Adrenal gland (tissue), 12 donors: ENCODE data around the gene MAD1L1. TPM values are rescaled to one million over a fixed set of nuclear protein-coding genes. Genes with fewer than 3 reads are reported as not detected.
A peak's percentile ranks its signal among the peaks of the same experiment; 100 is the strongest.

Experiments used
- DNase-seq, 7 donors: peaks; one replicate each; pipeline ENCODE4 v3.0.0-alpha.2; 2019 to 2020
- H3K27ac ChIP-seq, 5 donors: fragments of 200-600 bp; sonication (generic) in 4 of 5; 1 replicate in 3 of 5; 2 replicates in 2 of 5; pipeline versions ENCODE4 v1.5.1 to v1.8.0; 2016 to 2020; ENCODE audit warnings: mild to moderate bottlenecking in 1 of 5
- H3K27me3 ChIP-seq: fragments of 200-600 bp; 2 replicates; pipeline ENCODE4 v1.8.0; 2021
- H3K36me3 ChIP-seq, 2 donors: fragments of 200-600 bp; replicated peaks in 1 of 2; 1 replicate in 1 of 2; 2 replicates in 1 of 2; pipeline versions ENCODE4 v1.5.1 to v1.8.0; 2018 to 2022
- H3K4me1 ChIP-seq, 2 donors: fragments of 200-600 bp; replicated peaks in 1 of 2; 1 replicate in 1 of 2; 2 replicates in 1 of 2; pipeline versions ENCODE4 v1.5.1 to v1.8.0; 2018 to 2021
- H3K4me3 ChIP-seq, 4 donors: fragments of 200-600 bp; sonication (generic) in 3 of 4; one replicate each; pipeline ENCODE4 v1.5.1; 2016 to 2018
- H3K9me3 ChIP-seq, 3 donors: fragments of 200-600 bp; sonication (generic) in 1 of 3; replicated peaks in 1 of 3; 1 replicate in 2 of 3; 2 replicates in 1 of 3; pipeline versions ENCODE4 v1.5.1 to v1.8.0; 2016 to 2021
- CTCF ChIP-seq, 6 experiments: fragments of 450-650 bp in 4 of 6; fragments of 200-600 bp in 2 of 6; sonication (generic) in 1 of 6; IDR thresholded peaks; 1 replicate in 5 of 6; 2 replicates in 1 of 6; pipeline versions ENCODE4 v1.5.1 to v1.8.0; 2016 to 2021; ENCODE audit warnings: antibody characterized with exemption in 6 of 6, mild to moderate bottlenecking in 2 of 6, moderate library complexity in 1 of 6
- POLR2A ChIP-seq, 2 donors: fragments of 450-650 bp; IDR thresholded peaks; one replicate each; pipeline ENCODE4 v1.6.1; 2017; ENCODE audit warnings: antibody characterized with exemption in 2 of 2, mild to moderate bottlenecking in 2 of 2, moderate library complexity in 1 of 2
- WGBS, 4 donors: extraction: QIAGEN DNeasy Blood & Tissue Kit in 2 of 4; methylation state at CpG; one replicate each; pipeline versions ENCODE4 v1.1.5 to v1.1.7; 2013 to 2017; 5-methylcytosine and 5-hydroxymethylcytosine counted together
- intact Hi-C, 2 donors: fragments of 100-400 bp; cut with DNase I; formaldehyde crosslinking; loops; one replicate each; pipeline versions ENCODE4 v1.14.1 to v1.15.0; 2022 to 2023
- polyA plus RNA-seq, 3 donors: library from polyadenylated mRNA; stranded (reverse); fragments of 200-250 nt in 2 of 3; fragments of 350-450 nt in 1 of 3; fragmentation: Illumina TruSeq in 1 of 3; extraction: RNeasy Lipid Tissue Mini Kit (QIAGEN cat#74804) in 1 of 3; gene quantifications; one replicate each; pipeline ENCODE4 v1.2.3, GENCODE V29; 2013 to 2014
- total RNA-seq, 9 donors: library from RNA; depleted of rRNA in 4 of 9; stranded (reverse); fragments of >200 nt in 4 of 9; fragments of 120-200 nt in 1 of 9; fragmentation: NEBNext Ultra II Directional in 1 of 9; extraction: Animal tissue kit (Norgen Biotek cat#: 25700) in 1 of 9; gene quantifications; one replicate each; pipeline versions ENCODE4 v1.1.0 to v1.2.4, GENCODE V29; 2013 to 2023
- donor health status: healthy with polysubstance abuse.
- donor health status: Bipolar disorder and iron deficiency.
- donor health status: DM: yes; HTN: yes; CAD: no.
- donor health status: DM: no; HTN: no; CAD: no.
- donor health status: DM: no; HTN: no; CAD: no.
- donor health status: DM: yes; HTN: yes; CAD: no.

The MAD1L1 gene
- total and polyA plus RNA-seq, 12 donors: 6.7 to 87.7 (median 28.9) TPM

- no peak overlapping the region for H3K27ac ChIP-seq
- TF ChIP-seq POLR2A (IDR thresholded peaks at IDR 0.05) (no peak), CTCF (IDR thresholded peaks at IDR 0.05) (no peak)
- 85 to 92% (median 91%) methylated on average over 13 to 31 of the region's 31 CpGs for WGBS, 4 donors
- peak in 1 of 7 donors; percentile 5 for DNase-seq
- H3K27me3 ChIP-seq: no peaks in the 10 kb centered on the region
- no peaks in the 10 kb centered on the region for H3K4me1 ChIP-seq
- H3K36me3 ChIP-seq: peaks cover 0 to 10% of the 10 kb centered on the region in 2 donors
- H3K9me3 ChIP-seq: no peaks in the 10 kb centered on the region
- intact Hi-C loops: loop anchor here in 1 of 2 donors (10.0 kb wide), 1 partner anchor 527 kb away; the partner anchor contains the start of gene ELFN1
- H3K4me3 ChIP-seq: no peak overlapping the region
These were observed 30.9 kb downstream of the MAD1L1 start for GRCh38 chr7:2201686-2202360.

- Histone ChIP-seq H3K27ac (no peak overlapping the region), H3K4me3 (no peak overlapping the region), H3K9me3 (no peaks in the 10 kb centered on the region), H3K4me1 (no peaks in the 10 kb centered on the region), H3K36me3 (peaks cover 0 to 10% of the 10 kb centered on the region in 2 donors), H3K27me3 (no peaks in the 10 kb centered on the region)
- peak in 1 of 7 donors; percentile 3 for DNase-seq
- 94 to 100% (median 97%) methylated on average over 4 to 10 of the region's 10 CpGs for WGBS, 4 donors
- TF ChIP-seq CTCF (IDR thresholded peaks at IDR 0.05): no peak
- no peak for TF ChIP-seq POLR2A (IDR thresholded peaks at IDR 0.05)
- intact Hi-C loops: loop anchor here in 1 of 2 donors (10.0 kb wide), 1 partner anchor 526 kb away; the partner anchor contains the start of gene ELFN1
These were observed 31.6 kb downstream of the MAD1L1 start for GRCh38 chr7:2201128-2201527.

GRCh38 chr7:2200584-2200980, 32.2 kb downstream of the MAD1L1 start:
- H3K27ac ChIP-seq: no peak overlapping the region
- no peaks in the 10 kb centered on the region for H3K27me3 ChIP-seq
- no peak for TF ChIP-seq CTCF (IDR thresholded peaks at IDR 0.05)
- TF ChIP-seq POLR2A (IDR thresholded peaks at IDR 0.05): no peak
- H3K9me3 ChIP-seq: no peaks in the 10 kb centered on the region
- H3K36me3 ChIP-seq: peaks cover 0 to 10% of the 10 kb centered on the region in 2 donors
- H3K4me1 ChIP-seq: no peaks in the 10 kb centered on the region
- intact Hi-C loops: loop anchor here in 1 of 2 donors (10.0 kb wide), 1 partner anchor 526 kb away; the partner anchor contains the start of gene ELFN1
- no peak overlapping the region for H3K4me3 ChIP-seq
- 96 to 97% (median 96%) methylated on average over 6 to 18 of the region's 18 CpGs for WGBS, 4 donors
- peak in 1 of 7 donors; percentile 5 for DNase-seq

- 96 to 97% (median 96%) methylated on average over 11 to 25 of the region's 25 CpGs for WGBS, 4 donors
- Histone ChIP-seq H3K4me1 (no peaks in the 10 kb centered on the region), H3K27ac (no peak overlapping the region), H3K4me3 (no peak overlapping the region), H3K9me3 (no peaks in the 10 kb centered on the region), H3K27me3 (no peaks in the 10 kb centered on the region), H3K36me3 (peaks cover 0 to 10% of the 10 kb centered on the region in 2 donors)
- TF ChIP-seq CTCF (IDR thresholded peaks at IDR 0.05) (no peak), POLR2A (IDR thresholded peaks at IDR 0.05) (no peak)
- intact Hi-C loops: loop anchor here in 1 of 2 donors (10.0 kb wide), 1 partner anchor 525 kb away; the partner anchor contains the start of gene ELFN1
- peak in 1 of 7 donors; percentile 9 for DNase-seq
These were observed 32.7 kb downstream of the MAD1L1 start for GRCh38 chr7:2199956-2200583.
